Common myeloid progenitor, CD34-positive (primary cell): ENCODE measurements around the gene NTNG2.

ENCODE experiments used
- CTCF ChIA-PET: fragments of 350-600 bp; sonication (Branson Sonifier 250); formaldehyde crosslinking; loops from one replicate; lab custom pipeline; 2021; ENCODE audit warnings: antibody characterized with exemption; lab: Charles Lee
- POLR2A ChIA-PET: fragments of 350-600 bp; sonication (Branson Sonifier 250); formaldehyde crosslinking; loops from one replicate; lab custom pipeline; 2021; ENCODE audit warnings: antibody characterized with exemption; lab: Charles Lee
- DNase-seq, 3 donors: peaks; one replicate each; pipeline versions ENCODE4 v3.0.0 to v3.0.0-alpha.2; 2013
- H3K27ac ChIP-seq, 2 experiments: 1 replicate in 1 of 2; 2 replicates in 1 of 2; pipeline ENCODE4 v1.7.0; 2013; ENCODE audit warnings: inconsistent platforms in 2 of 2, low read length in 2 of 2, mild to moderate bottlenecking in 2 of 2, low read depth in 1 of 2, moderate library complexity in 1 of 2; ENCODE audit not compliant: severe bottlenecking in 2 of 2, insufficient read depth in 1 of 2, poor library complexity in 1 of 2
- H3K27me3 ChIP-seq, 5 experiments: replicated peaks in 2 of 5; 1 replicate in 3 of 5; 2 replicates in 2 of 5; pipeline versions ENCODE4 v1.6.1 to v1.7.0; 2013; ENCODE audit warnings: low read length in 4 of 5, mild to moderate bottlenecking in 2 of 5, moderate library complexity in 2 of 5, inconsistent platforms in 1 of 5; ENCODE audit not compliant: insufficient read depth in 5 of 5, control insufficient read depth in 4 of 5
- H3K36me3 ChIP-seq, 4 experiments: 1 replicate in 2 of 4; 2 replicates in 2 of 4; pipeline versions ENCODE4 v1.6.1 to v1.7.0; 2013; ENCODE audit warnings: low read length in 3 of 4, control low read depth in 1 of 4, mild to moderate bottlenecking in 1 of 4; ENCODE audit not compliant: control insufficient read depth in 4 of 4, insufficient read depth in 4 of 4
- H3K4me1 ChIP-seq, 4 experiments: 1 replicate in 3 of 4; 2 replicates in 1 of 4; pipeline versions ENCODE4 v1.6.1 to v1.7.1; 2013; ENCODE audit warnings: low read length in 3 of 4, mild to moderate bottlenecking in 3 of 4, control low read depth in 1 of 4, inconsistent platforms in 1 of 4, moderate library complexity in 1 of 4; ENCODE audit not compliant: control insufficient read depth in 4 of 4, insufficient read depth in 4 of 4; ENCODE audit errors: control extremely low read depth in 1 of 4
- H3K4me3 ChIP-seq, 7 experiments: 1 replicate in 4 of 7; 2 replicates in 3 of 7; pipeline versions ENCODE4 v1.5.1 to v1.7.0; 2013; ENCODE audit warnings: mild to moderate bottlenecking in 7 of 7, low read length in 6 of 7, moderate library complexity in 6 of 7, inconsistent platforms in 2 of 7, low read depth in 2 of 7, control low read depth in 1 of 7; ENCODE audit not compliant: insufficient read depth in 4 of 7, control insufficient read depth in 1 of 7; ENCODE audit errors: extremely low read depth in 1 of 7
- H3K9me3 ChIP-seq, 5 experiments: 1 replicate in 4 of 5; 2 replicates in 1 of 5; pipeline versions ENCODE4 v1.6.1 to v1.7.1; 2013; ENCODE audit warnings: low read length in 4 of 5, mild to moderate bottlenecking in 2 of 5, inconsistent platforms in 1 of 5, low read depth in 1 of 5, moderate library complexity in 1 of 5; ENCODE audit not compliant: control insufficient read depth in 4 of 5, insufficient read depth in 2 of 5; ENCODE audit errors: control extremely low read depth in 1 of 5
- WGBS: methylation state at CpG from one replicate; pipeline ENCODE4 v1.1.5; 2013; ENCODE audit not compliant: insufficient coverage; 5-methylcytosine and 5-hydroxymethylcytosine counted together

Gene NTNG2

GRCh38 chr9:132243156-132244074 is 81.6 kb downstream of the NTNG2 start:
- DNase-seq, result no peak
- POLR2A ChIA-PET, result no interaction called here
- Histone ChIP-seq H3K36me3 (no peaks in the 10 kb centered on the region), H3K4me3 (peak overlapping the region in 4 of 7 experiments; percentile 70 to 90 (median 81)), H3K27me3 (peaks cover 0 to 25% (median 11%) of the 10 kb centered on the region in 5 experiments), H3K9me3 (no peaks in the 10 kb centered on the region), H3K27ac (no peak overlapping the region), H3K4me1 (peaks cover 0 to 33% (median 26%) of the 10 kb centered on the region in 4 experiments)
- 85% methylated on average over 13 of the region's 19 CpGs for WGBS
- CTCF ChIA-PET, result interaction anchor here (0.5 to 1.1 kb wide), 3 partner anchors 9 to 161 kb away, joined by 3 to 5 read pairs (median 3); no protein-coding TSS in a partner anchor

DNA sequence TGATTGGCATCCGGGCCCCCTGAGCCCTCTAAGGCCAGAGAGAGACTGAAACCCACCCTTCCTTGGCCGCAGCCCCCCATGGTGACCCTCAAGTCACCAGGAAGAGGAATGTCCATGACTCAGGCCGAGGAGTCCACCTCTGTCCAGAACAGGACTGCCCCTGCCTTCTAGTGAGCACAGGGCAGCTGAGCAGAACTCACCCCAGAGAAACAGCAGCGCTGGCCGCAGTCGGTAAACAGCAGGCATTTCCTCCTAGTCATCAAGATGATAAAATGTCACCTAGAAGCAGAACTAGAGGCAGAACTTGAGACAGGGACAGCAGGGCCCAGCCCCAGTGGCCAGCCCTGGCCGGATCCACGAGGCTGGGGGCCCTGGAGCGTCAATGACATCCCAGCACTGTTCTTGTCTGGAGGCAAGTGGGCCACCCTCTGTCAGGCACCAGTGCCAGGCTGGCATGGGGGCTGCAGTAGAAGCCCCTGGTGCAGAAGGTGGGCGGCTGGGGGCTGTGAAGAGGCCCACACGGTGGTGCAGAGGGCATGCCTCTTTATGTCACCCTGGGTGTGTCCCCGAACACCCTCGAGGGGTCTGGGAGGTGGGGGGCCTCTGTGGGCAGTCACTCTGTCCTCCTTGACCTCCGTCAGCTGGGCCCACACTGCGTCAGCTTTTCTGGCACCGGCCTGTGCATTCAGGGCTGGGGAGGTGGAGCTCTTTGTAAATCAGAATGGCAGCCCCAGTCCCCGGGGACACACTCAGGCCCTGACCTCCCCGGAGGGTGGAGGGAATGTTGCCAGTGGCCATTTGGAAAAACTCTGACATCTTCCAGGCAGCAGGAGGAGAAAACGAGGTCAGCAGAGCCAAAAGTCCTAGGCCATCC is 83.0 kb downstream of the NTNG2 start:
- 87% methylated on average over 17 of the region's 19 CpGs for WGBS
- Histone ChIP-seq H3K4me3 (no peak overlapping the region), H3K9me3 (no peaks in the 10 kb centered on the region), H3K27me3 (peaks cover 0 to 19% (median 3%) of the 10 kb centered on the region in 5 experiments), H3K4me1 (peaks cover 0 to 28% (median 26%) of the 10 kb centered on the region in 4 experiments), H3K27ac (no peak overlapping the region), H3K36me3 (no peaks in the 10 kb centered on the region)
- POLR2A ChIA-PET, result no interaction called here
- CTCF ChIA-PET, result interaction anchor here (0.6 to 1.3 kb wide), 2 partner anchors 24 to 70 kb away, joined by 3 to 4 read pairs; no protein-coding TSS in a partner anchor
- DNase-seq, result no peak

DNA sequence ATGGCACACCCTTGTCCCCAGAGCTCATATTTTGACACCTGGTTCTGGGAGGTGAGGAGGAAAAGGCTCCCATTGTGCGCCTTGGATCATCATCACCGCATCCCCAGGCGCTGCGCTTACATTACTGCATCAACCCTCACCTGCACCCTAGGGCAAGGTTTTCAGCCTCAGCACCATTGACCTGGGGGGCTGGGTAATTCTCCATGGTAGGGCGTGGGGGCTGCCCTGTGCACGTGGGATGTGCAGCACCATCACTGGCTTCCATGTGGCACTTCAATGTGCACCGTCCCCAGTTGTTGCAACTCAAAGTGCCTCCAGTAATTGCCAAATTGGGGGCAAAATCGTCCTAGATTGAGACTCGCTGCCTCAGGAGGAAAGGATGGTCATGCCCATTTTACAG is 83.6 kb downstream of the NTNG2 start:
- Histone ChIP-seq H3K4me3 (no peak overlapping the region), H3K4me1 (peaks cover 0 to 26% (median 22%) of the 10 kb centered on the region in 4 experiments), H3K27me3 (peaks cover 0 to 19% (median 3%) of the 10 kb centered on the region in 5 experiments), H3K36me3 (no peaks in the 10 kb centered on the region), H3K27ac (no peak overlapping the region), H3K9me3 (no peaks in the 10 kb centered on the region)
- DNase-seq, result no peak
- ChIA-PET CTCF (interaction anchor here (0.6 to 1.4 kb wide), 6 partner anchors 9 to 486 kb away, joined by 3 to 7 read pairs (median 4); no protein-coding TSS in a partner anchor), POLR2A (no interaction called here)
- 98% methylated on average over 9 of the region's 9 CpGs for WGBS

DNA sequence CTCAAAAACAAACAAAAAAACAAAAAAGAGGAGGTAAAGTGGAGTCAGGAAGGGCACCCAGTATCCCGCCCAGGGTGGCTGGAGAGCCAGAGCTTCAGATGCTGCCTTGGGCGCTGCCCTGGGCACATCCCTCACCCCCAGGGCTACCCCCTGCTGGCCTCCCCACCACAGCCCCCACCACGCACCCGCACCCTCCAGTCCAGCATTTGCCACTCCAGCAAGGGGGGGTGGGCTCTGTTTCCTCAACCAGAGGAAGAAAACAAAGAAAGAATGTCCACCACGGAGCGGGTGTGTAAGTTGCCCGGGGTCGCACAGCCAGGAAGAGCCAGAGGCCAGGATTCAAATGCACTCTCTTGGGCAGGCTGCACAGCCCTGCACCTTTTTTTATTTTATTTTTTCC is 86.1 kb downstream of the NTNG2 start:
- peaks cover 0 to 16% (median 0%) of the 10 kb centered on the region in 5 experiments for H3K9me3 ChIP-seq
- WGBS, result no CpG with 5 or more reads among the region's 8 CpGs
- no peaks in the 10 kb centered on the region for H3K36me3 ChIP-seq
- H3K4me3 ChIP-seq, result no peak overlapping the region
- no peak for DNase-seq
- peaks cover 0 to 17% (median 3%) of the 10 kb centered on the region in 5 experiments for H3K27me3 ChIP-seq
- peaks cover 0 to 9% (median 5%) of the 10 kb centered on the region in 4 experiments for H3K4me1 ChIP-seq
- ChIA-PET CTCF (no interaction called here), POLR2A (no interaction called here)
- H3K27ac ChIP-seq, result no peak overlapping the region

DNA sequence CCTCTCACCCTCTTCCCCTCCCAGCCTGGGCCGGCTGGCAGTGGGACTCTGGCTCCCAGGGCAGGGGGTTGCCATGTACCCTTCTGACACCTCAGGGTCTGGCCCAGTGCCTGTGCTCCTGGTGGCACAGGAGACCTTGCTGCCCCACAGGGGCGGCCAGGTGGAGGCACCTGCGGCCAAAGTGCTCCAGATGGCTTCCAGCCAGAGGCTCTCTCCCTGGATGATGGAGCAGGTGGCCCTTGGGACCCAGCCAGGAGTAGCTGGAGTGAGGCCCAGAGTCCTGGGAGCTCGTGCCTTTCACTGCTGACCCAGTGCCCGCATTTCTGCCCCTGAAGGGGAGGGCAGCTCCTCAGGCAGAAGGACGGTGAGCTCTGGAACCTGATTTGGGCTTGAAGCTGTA is 87.3 kb downstream of the NTNG2 start:
- Histone ChIP-seq H3K27ac (no peak overlapping the region), H3K9me3 (peaks cover 0 to 16% (median 0%) of the 10 kb centered on the region in 5 experiments), H3K27me3 (peaks cover 0 to 15% (median 0%) of the 10 kb centered on the region in 5 experiments), H3K36me3 (no peaks in the 10 kb centered on the region), H3K4me3 (no peak overlapping the region), H3K4me1 (peaks cover 0 to 4% (median 2%) of the 10 kb centered on the region in 4 experiments)
- ChIA-PET CTCF (interaction anchor here (2.2 to 2.3 kb wide), 2 partner anchors 12 to 484 kb away, joined by 6 to 7 read pairs; no protein-coding TSS in a partner anchor), POLR2A (no interaction called here)
- WGBS, result 82% methylated on average over 4 of the region's 6 CpGs
- no peak for DNase-seq

GRCh38 chr9:132249690-132250089 is 87.8 kb downstream of the NTNG2 start:
- peaks cover 0 to 16% (median 0%) of the 10 kb centered on the region in 5 experiments for H3K9me3 ChIP-seq
- peaks cover 0 to 12% (median 0%) of the 10 kb centered on the region in 5 experiments for H3K27me3 ChIP-seq
- H3K27ac ChIP-seq, result no peak overlapping the region
- no peak for DNase-seq
- ChIA-PET POLR2A (no interaction called here), CTCF (interaction anchor here (0.6 to 2.3 kb wide), 4 partner anchors 11 to 484 kb away, joined by 3 to 7 read pairs (median 4); no protein-coding TSS in a partner anchor)
- H3K4me1 ChIP-seq, result peaks cover 0 to 4% (median 2%) of the 10 kb centered on the region in 4 experiments
- WGBS, result 94% methylated on average over 3 of the region's 8 CpGs
- no peak overlapping the region for H3K4me3 ChIP-seq
- H3K36me3 ChIP-seq, result no peaks in the 10 kb centered on the region
